ENCODE measurements around the gene PARVB. TPM values are rescaled to one million over a fixed set of nuclear protein-coding genes. Genes with fewer than 3 reads are reported as not detected.
"Not testable (repeated sequence)": the region's sequence is repeated elsewhere in the genome, so short reads cannot be mapped to it uniquely, and the experiment has no call there.

PARVB gene
- total RNA-seq, 1 donor from 2014 or later, result 94.6 TPM

- Histone ChIP-seq H3K4me3 (ENCODE audit: low read depth, low read length) (no peak overlapping the region), H3K36me3 (ENCODE audit: control insufficient read depth, insufficient read depth, low read length) (no peaks in the 10 kb centered on the region), H3K27me3 (ENCODE audit: control insufficient read depth, insufficient read depth, low read length) (no peaks in the 10 kb centered on the region)
- no peak for TF ChIP-seq CTCF (IDR thresholded peaks at IDR 0.05; ENCODE audit: insufficient read depth, low read length, poor library complexity, severe bottlenecking)
- no peak for DNase-seq (ENCODE audit: low read depth)
These were observed 20.0 kb upstream of the PARVB start for GRCh38 chr22:44004104-44004460.

GRCh38 chr22:44005524-44005923 is 18.6 kb upstream of the PARVB start:
- Histone ChIP-seq H3K27me3 (ENCODE audit: control insufficient read depth, insufficient read depth, low read length) (no peaks in the 10 kb centered on the region), H3K36me3 (ENCODE audit: control insufficient read depth, insufficient read depth, low read length) (no peaks in the 10 kb centered on the region), H3K4me3 (ENCODE audit: low read depth, low read length) (no peak overlapping the region)
- DNase-seq (ENCODE audit: low read depth), result no peak
- TF ChIP-seq CTCF (IDR thresholded peaks at IDR 0.05; ENCODE audit: insufficient read depth, low read length, poor library complexity, severe bottlenecking), result no peak

GRCh38 chr22:44012162-44012561 is 11.9 kb upstream of the PARVB start:
- TF ChIP-seq CTCF (IDR thresholded peaks at IDR 0.05; ENCODE audit: insufficient read depth, low read length, poor library complexity, severe bottlenecking), result no peak
- no peak for DNase-seq (ENCODE audit: low read depth)
- H3K4me3 ChIP-seq (ENCODE audit: low read depth, low read length), result no peak overlapping the region
- H3K36me3 ChIP-seq (ENCODE audit: control insufficient read depth, insufficient read depth, low read length), result no peaks in the 10 kb centered on the region
- no peaks in the 10 kb centered on the region for H3K27me3 ChIP-seq (ENCODE audit: control insufficient read depth, insufficient read depth, low read length)

GRCh38 chr22:44012591-44012990 is 11.5 kb upstream of the PARVB start:
- no peak overlapping the region for H3K4me3 ChIP-seq (ENCODE audit: low read depth, low read length)
- DNase-seq (ENCODE audit: low read depth), result no peak
- no peak for TF ChIP-seq CTCF (IDR thresholded peaks at IDR 0.05; ENCODE audit: insufficient read depth, low read length, poor library complexity, severe bottlenecking)
- no peaks in the 10 kb centered on the region for H3K27me3 ChIP-seq (ENCODE audit: control insufficient read depth, insufficient read depth, low read length)
- H3K36me3 ChIP-seq (ENCODE audit: control insufficient read depth, insufficient read depth, low read length), result no peaks in the 10 kb centered on the region

GRCh38 chr22:44014241-44014640 is 9.9 kb upstream of the PARVB start:
- H3K27me3 ChIP-seq (ENCODE audit: control insufficient read depth, insufficient read depth, low read length), result no peaks in the 10 kb centered on the region
- DNase-seq (ENCODE audit: low read depth), result no peak
- H3K36me3 ChIP-seq (ENCODE audit: control insufficient read depth, insufficient read depth, low read length), result no peaks in the 10 kb centered on the region
- no peak overlapping the region for H3K4me3 ChIP-seq (ENCODE audit: low read depth, low read length)
- TF ChIP-seq CTCF (IDR thresholded peaks at IDR 0.05; ENCODE audit: insufficient read depth, low read length, poor library complexity, severe bottlenecking), result no peak

- not testable (repeated sequence) for H3K4me3 ChIP-seq (ENCODE audit: low read depth, low read length); DNase-seq (ENCODE audit: low read depth); H3K27me3 ChIP-seq (ENCODE audit: control insufficient read depth, insufficient read depth, low read length); H3K36me3 ChIP-seq (ENCODE audit: control insufficient read depth, insufficient read depth, low read length)
These were observed 7.5 kb upstream of the PARVB start for GRCh38 chr22:44016586-44016985.
